GM13976 (cell line): ENCODE measurements around the gene CCDC186.

ENCODE experiments used
- DNase-seq: peaks from one replicate; pipeline ENCODE4 v3.0.0; 2012; ENCODE audit warnings: low spot score
- in situ Hi-C: fragments of 300-500 bp; cut with MboI; formaldehyde crosslinking; loops from one replicate; pipeline ENCODE4 v1.12.0; 2022; ENCODE audit warnings: low sequenced_read_pairs, mixed read lengths, inconsistent platforms; ENCODE audit not compliant: unreplicated experiment
- TF ChIP-seq, protein P1 (sequence below): IDR thresholded peaks from 2 replicates; pipeline ENCODE4 v1.5.1; 2012; ENCODE audit warnings: borderline replicate concordance, mild to moderate bottlenecking; ENCODE audit not compliant: insufficient read depth; ENCODE audit errors: extremely low read depth, missing control alignments, control extremely low read depth

Gene CCDC186

DNA sequence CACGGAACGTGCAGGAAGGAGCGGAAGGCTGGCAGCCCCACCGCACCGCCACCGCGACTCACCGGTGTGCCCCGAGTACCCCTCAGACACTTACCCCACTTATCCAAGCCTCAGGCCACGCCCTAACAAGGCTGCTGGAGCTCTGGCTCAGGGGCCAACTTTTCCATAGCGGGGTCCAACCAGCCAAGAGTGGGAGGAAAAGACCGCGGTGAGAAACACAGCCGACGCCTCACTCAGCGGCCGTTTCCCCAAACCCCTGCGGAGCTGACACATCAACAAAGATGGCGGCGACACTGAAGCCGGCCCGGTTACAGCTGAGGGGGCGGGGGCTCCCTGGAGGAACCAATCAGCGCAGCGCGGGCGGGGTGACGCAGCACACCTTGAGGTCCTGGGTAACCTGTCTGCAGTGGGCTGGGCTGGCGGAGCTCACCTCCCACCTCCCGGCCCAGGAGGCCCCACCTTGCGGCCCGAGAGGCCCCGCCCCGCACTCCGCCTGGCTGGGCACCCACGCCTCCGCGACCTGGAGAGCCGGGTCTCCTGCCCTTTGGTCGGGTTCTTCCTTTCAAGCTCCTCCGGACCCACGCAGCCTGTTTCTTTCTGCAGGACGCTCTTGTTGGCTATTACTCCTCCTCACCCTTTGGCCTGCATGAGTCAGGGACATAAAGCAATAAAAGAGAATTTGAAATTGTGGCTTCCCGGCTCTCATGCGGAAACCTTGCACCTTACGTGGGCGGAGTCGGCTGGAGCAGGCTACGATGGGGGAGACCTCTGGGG is at the start of gene CCDC186:
CCDC186 (minus strand) TSS at position 283 of the 774 bp plus-strand sequence. CDS start 10,935 bp downstream, outside the sequence.
- TF ChIP-seq, protein P1, sequence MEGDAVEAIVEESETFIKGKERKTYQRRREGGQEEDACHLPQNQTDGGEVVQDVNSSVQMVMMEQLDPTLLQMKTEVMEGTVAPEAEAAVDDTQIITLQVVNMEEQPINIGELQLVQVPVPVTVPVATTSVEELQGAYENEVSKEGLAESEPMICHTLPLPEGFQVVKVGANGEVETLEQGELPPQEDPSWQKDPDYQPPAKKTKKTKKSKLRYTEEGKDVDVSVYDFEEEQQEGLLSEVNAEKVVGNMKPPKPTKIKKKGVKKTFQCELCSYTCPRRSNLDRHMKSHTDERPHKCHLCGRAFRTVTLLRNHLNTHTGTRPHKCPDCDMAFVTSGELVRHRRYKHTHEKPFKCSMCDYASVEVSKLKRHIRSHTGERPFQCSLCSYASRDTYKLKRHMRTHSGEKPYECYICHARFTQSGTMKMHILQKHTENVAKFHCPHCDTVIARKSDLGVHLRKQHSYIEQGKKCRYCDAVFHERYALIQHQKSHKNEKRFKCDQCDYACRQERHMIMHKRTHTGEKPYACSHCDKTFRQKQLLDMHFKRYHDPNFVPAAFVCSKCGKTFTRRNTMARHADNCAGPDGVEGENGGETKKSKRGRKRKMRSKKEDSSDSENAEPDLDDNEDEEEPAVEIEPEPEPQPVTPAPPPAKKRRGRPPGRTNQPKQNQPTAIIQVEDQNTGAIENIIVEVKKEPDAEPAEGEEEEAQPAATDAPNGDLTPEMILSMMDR, result no peak
- peak; percentile 98 for DNase-seq
- in situ Hi-C loops, result no loop called here

DNA sequence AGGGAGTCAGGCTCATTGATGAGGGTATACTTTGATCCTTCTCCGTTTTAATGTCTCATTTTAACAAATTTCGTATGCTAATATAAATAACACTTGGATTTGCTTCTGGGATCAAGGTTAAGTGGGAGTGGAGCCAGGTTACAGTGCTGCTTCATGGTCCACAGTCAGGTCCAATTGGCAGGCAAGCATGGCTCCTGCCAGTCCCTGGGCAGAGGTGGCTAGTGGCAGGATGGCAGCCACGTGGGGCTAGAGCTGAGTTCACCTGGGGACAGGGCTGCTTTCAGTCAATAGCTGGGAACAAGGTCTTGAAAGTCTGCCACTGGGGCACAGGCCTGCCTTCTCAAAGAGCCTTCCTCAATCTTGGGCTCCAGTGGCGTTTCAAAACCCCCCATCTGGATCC is 49.1 kb upstream of the CCDC186 start:
- in situ Hi-C loops, result no loop called here
- DNase-seq, result no peak
- TF ChIP-seq, protein P1, result no peak

DNA sequence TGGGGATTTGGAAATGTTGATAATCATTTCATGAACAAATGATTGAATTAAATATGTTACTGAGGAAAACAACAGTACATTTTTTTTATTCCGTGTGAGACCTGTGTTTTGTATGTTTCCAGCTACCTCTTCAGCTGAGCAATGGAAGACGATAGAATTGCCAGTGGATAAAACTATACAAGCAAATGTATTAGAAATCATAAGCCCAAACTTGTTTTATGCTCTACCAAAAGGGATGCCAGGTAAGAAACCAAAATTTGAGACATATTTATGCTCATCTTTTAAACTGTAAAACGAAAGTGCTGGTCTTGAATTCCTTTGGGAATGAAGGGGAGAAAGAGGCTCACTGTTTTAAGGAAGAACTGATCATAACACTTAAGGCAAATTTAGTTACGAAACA is 47.2 kb upstream of the CCDC186 start:
- in situ Hi-C loops, result no loop called here
- TF ChIP-seq, protein P1, result no peak
- no peak for DNase-seq

DNA sequence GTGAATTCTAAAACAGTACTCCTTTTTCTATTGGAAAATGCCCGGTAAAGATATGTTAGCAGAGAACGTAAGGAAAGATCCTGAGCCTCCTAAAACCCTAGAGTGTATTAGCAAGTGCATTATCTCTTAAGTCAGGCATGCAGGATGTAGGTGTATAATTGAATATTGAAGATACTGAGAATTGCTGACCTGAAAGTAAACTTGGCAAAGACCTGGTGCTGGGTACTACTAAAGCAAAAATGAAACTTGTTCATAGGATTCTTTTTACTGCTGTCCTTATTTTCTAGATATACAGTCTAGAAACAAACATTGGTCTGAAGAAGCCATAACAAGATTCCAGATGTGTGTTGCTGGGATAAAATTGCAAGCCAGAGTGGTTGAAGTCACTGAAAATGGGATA is 46.3 kb upstream of the CCDC186 start:
- TF ChIP-seq, protein P1, result no peak
- in situ Hi-C loops, result no loop called here
- DNase-seq, result no peak

DNA sequence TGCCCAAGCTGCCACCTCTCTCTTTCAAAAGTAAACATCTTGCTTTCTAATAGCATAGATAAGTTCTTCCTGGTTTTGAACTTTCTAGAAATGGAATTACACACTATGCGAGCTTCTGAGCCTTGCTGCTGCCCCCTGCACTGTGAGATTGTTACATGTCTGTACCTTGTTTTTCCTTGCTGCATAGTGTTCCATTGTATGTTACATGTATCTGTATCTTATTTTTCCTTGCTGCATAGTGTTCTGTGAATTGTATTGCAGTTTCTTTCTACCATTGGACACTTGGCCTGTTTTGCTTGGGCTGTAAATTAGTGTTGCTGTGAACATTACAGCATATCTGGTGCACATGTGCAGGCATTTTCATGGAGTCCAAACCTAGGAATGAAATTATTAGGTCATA is 41.0 kb upstream of the CCDC186 start:
- no peak for DNase-seq
- in situ Hi-C loops, result no loop called here
- TF ChIP-seq, protein P1, result no peak

DNA sequence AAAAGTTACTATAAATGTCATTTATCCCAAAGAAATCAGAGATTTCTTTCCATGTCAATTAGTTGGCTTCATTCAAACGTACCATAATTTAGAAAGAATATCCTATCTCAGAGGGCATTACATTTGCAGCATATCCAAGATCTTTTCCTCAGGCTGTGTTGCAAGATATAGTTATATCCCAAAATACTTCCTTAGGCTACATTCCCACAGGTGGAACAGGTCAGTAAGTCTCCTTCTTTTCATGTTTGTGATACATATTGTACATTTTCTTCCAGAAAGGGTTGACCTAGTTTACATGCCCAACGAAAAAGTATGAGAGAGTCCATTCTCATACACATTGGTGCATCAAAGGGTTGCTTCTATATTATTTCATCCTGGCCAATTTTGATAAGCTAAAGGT is 38.1 kb upstream of the CCDC186 start:
- TF ChIP-seq, protein P1, result no peak
- no peak for DNase-seq
- in situ Hi-C loops, result no loop called here
